SK-N-SH (cell line): ENCODE measurements around the gene NTNG1. TPM values are rescaled to one million over a fixed set of nuclear protein-coding genes. Genes with fewer than 3 reads are reported as not detected.

Experiments
- CTCF ChIA-PET: fragments of 300-600, 350-600 bp; formaldehyde crosslinking; extraction: SDS; loops from one replicate; lab custom pipeline; 2021; lab: Yijun Ruan, JAX
- POLR2A ChIA-PET: fragments of 350-600 bp; sonication (Branson Sonifier 250); formaldehyde crosslinking; extraction: SDS; loops from one replicate; lab custom pipeline; 2020; ENCODE audit warnings: antibody characterized with exemption, inconsistent platforms; lab: Yijun Ruan, JAX
- DNase-seq: peaks from one replicate; pipeline ENCODE4 v3.0.0; 2012
- H2AFZ ChIP-seq: fragments of 200-600 bp; sonication (generic); 2 replicates; pipeline ENCODE4 v1.8.1; 2016; ENCODE audit warnings: antibody characterized with exemption, mild to moderate bottlenecking, low read depth
- H3F3A ChIP-seq: fragments of 200-600 bp; sonication (generic); replicated peaks from 2 replicates; pipeline ENCODE3; 2016; ENCODE audit warnings: antibody characterized with exemption, mild to moderate bottlenecking; ENCODE audit not compliant: insufficient read depth
- H3K27ac ChIP-seq, 2 experiments: fragments of 200-500 bp in 1 of 2; fragments of 200-600 bp in 1 of 2; sonication (Bioruptor generic) in 1 of 2; sonication (generic), shearing (Covaris generic) in 1 of 2; 2 replicates each; pipeline versions ENCODE4 v1.5.1 to v1.6.1; 2014 to 2016; ENCODE audit warnings: low read depth in 2 of 2, inconsistent platforms in 1 of 2, low read length in 1 of 2, mild to moderate bottlenecking in 1 of 2, mixed read lengths in 1 of 2
- H3K27me3 ChIP-seq: fragments of 200-600 bp; sonication (generic), shearing (Covaris generic); 2 replicates; pipeline ENCODE4 v1.6.1; 2016; ENCODE audit warnings: mixed run types; ENCODE audit not compliant: insufficient read depth
- H3K36me3 ChIP-seq, 2 experiments: fragments of 200-500 bp in 1 of 2; fragments of 200-600 bp in 1 of 2; sonication (Bioruptor generic) in 1 of 2; sonication (generic) in 1 of 2; replicated peaks in 1 of 2; 2 replicates each; pipeline versions ENCODE3 to v1.5.1; 2014 to 2016; ENCODE audit warnings: low read length in 1 of 2, mild to moderate bottlenecking in 1 of 2; ENCODE audit not compliant: insufficient read depth in 2 of 2, control insufficient read depth in 1 of 2
- H3K4me1 ChIP-seq, 2 experiments: fragments of 200-500 bp in 1 of 2; fragments of 200-600 bp in 1 of 2; sonication (Bioruptor generic) in 1 of 2; sonication (generic), shearing (Covaris generic) in 1 of 2; 2 replicates each; pipeline versions ENCODE4 v1.5.1 to v1.6.1; 2014 to 2016; ENCODE audit warnings: low read depth in 1 of 2, low read length in 1 of 2, mixed run types in 1 of 2; ENCODE audit not compliant: insufficient read depth in 2 of 2, control insufficient read depth in 1 of 2
- H3K4me2 ChIP-seq: fragments of 200-600 bp; sonication (generic), shearing (Covaris generic); 2 replicates; pipeline ENCODE4 v1.6.1; 2017; ENCODE audit warnings: mixed run types
- H3K4me3 ChIP-seq, 2 experiments: fragments of 200-500 bp in 1 of 2; fragments of 200-600 bp in 1 of 2; sonication (Bioruptor generic) in 1 of 2; sonication (generic), shearing (Covaris generic) in 1 of 2; 2 replicates each; pipeline versions ENCODE4 v1.5.1 to v1.8.1; 2014 to 2016; ENCODE audit warnings: low read depth in 2 of 2, inconsistent platforms in 1 of 2, low read length in 1 of 2, mild to moderate bottlenecking in 1 of 2, mixed read lengths in 1 of 2, moderate library complexity in 1 of 2
- H3K79me2 ChIP-seq: fragments of 200-600 bp; sonication (generic); 2 replicates; pipeline ENCODE4 v1.8.1; 2017; ENCODE audit warnings: mild to moderate bottlenecking; ENCODE audit not compliant: insufficient read depth
- H3K9ac ChIP-seq: fragments of 200-600 bp; sonication (generic); 2 replicates; pipeline ENCODE4 v1.6.1; 2017; ENCODE audit warnings: mixed run types
- H3K9me2 ChIP-seq: fragments of 200-600 bp; sonication (generic); 2 replicates; pipeline ENCODE4 v1.6.1; 2017; ENCODE audit warnings: mixed run types
- H3K9me3 ChIP-seq: fragments of 200-600 bp; sonication (generic); 2 replicates; pipeline ENCODE4 v1.6.1; 2017; ENCODE audit warnings: mixed run types, mild to moderate bottlenecking, moderate library complexity
- H4K20me1 ChIP-seq: fragments of 200-600 bp; sonication (generic); 2 replicates; pipeline ENCODE4 v1.6.1; 2017; ENCODE audit warnings: mild to moderate bottlenecking, mixed run types; ENCODE audit not compliant: insufficient read depth
- CHD2 ChIP-seq: fragments of 150-350 bp; IDR thresholded peaks from 2 replicates; pipeline ENCODE4 v1.6.1; 2018; ENCODE audit warnings: low read length; ENCODE audit not compliant: partially characterized antibody
- EZH2phosphoT487 ChIP-seq: fragments of 200-600 bp; sonication (generic); IDR thresholded peaks from 2 replicates; pipeline ENCODE4 v1.6.1; 2017; ENCODE audit warnings: low read depth, mixed run types, mild to moderate bottlenecking, antibody characterized with exemption, moderate library complexity, borderline replicate concordance
- GABPA ChIP-seq: IDR thresholded peaks from 2 replicates; pipeline ENCODE4 v1.4.0; 2012; ENCODE audit warnings: low read depth, mild to moderate bottlenecking
- JUND ChIP-seq: IDR thresholded peaks from 2 replicates; pipeline ENCODE4 v1.4.0; 2012
- MEF2A ChIP-seq: IDR thresholded peaks from 2 replicates; pipeline ENCODE4 v1.4.0; 2012; ENCODE audit warnings: low read depth, borderline replicate concordance
- NRF1 ChIP-seq: IDR thresholded peaks from 2 replicates; pipeline ENCODE4 v1.6.1; 2012; ENCODE audit warnings: low read depth, mild to moderate bottlenecking, low read length
- POLR2AphosphoS5 ChIP-seq: IDR thresholded peaks from 2 replicates; pipeline ENCODE4 v1.6.1; 2012; ENCODE audit warnings: low read depth, low read length
- RCOR1 ChIP-seq: fragments of 150-350 bp; IDR thresholded peaks from 2 replicates; pipeline ENCODE4 v1.6.1; 2017; ENCODE audit warnings: antibody characterized with exemption, low read length
- REST ChIP-seq: IDR thresholded peaks from 2 replicates; pipeline ENCODE4 v1.6.1; 2012; ENCODE audit warnings: mild to moderate bottlenecking, low read depth, low read length, moderate library complexity
- RFX5 ChIP-seq: IDR thresholded peaks from 2 replicates; pipeline ENCODE4 v1.6.1; 2012; ENCODE audit warnings: mild to moderate bottlenecking, improper control_type of control experiment, low read length
- TAF1 ChIP-seq: IDR thresholded peaks from 2 replicates; pipeline ENCODE4 v1.6.1; 2012; ENCODE audit warnings: low read depth, mild to moderate bottlenecking, low read length, moderate library complexity, borderline replicate concordance
- TCF12 ChIP-seq: IDR thresholded peaks from 2 replicates; pipeline ENCODE4 v1.4.0; 2012
- USF2 ChIP-seq: fragments of 150-350 bp; IDR thresholded peaks from 2 replicates; pipeline ENCODE4 v1.6.1; 2017; ENCODE audit warnings: antibody characterized with exemption, low read length, low read depth, borderline replicate concordance
- WGBS: methylation state at CpG from one replicate; pipeline ENCODE4 v1.1.6; 2017; ENCODE audit warnings: low lambda C conversion rate; 5-methylcytosine and 5-hydroxymethylcytosine counted together
- polyA plus RNA-seq, 3 experiments: library from polyadenylated mRNA; depleted of rRNA; stranded (reverse); fragments of >200 nt; gene quantifications; 2 replicates each; pipeline ENCODE4 v1.2.3, GENCODE V29; 2012
- TF ChIP-seq, protein P1 (sequence below): IDR thresholded peaks from 2 replicates; pipeline ENCODE4; 2012
- TF ChIP-seq, protein P2 (sequence below): fragments of 150-350 bp; IDR thresholded peaks from 2 replicates; pipeline ENCODE4 v1.6.1; 2016; ENCODE audit warnings: mild to moderate bottlenecking, low read depth, low read length

The NTNG1 gene
- polyA plus RNA-seq, 1 of the 3 experiments (the other 2 are of a cell fraction) = 0.03 TPM

GRCh38 chr1:107443860-107444259 is 303.0 kb downstream of the NTNG1 start (continued):
- TF ChIP-seq JUND = no peak

- ChIA-PET CTCF (interaction anchor here (0.7 to 3.1 kb wide), 3 partner anchors 10 to 68 kb away, joined by 3 to 14 read pairs (median 3); no protein-coding TSS in a partner anchor), POLR2A (no interaction called here)
- H3K79me2 ChIP-seq = no peaks in the 10 kb centered on the region
- no peak overlapping the region for H3K4me3 ChIP-seq
- no peaks in the 10 kb centered on the region for H3K27me3 ChIP-seq
- no peak overlapping the region for H3K4me2 ChIP-seq
- H2AFZ ChIP-seq = no peak overlapping the region
- no peaks in the 10 kb centered on the region for H4K20me1 ChIP-seq
- no peaks in the 10 kb centered on the region for H3K9me2 ChIP-seq
- H3F3A ChIP-seq = no peaks in the 10 kb centered on the region
- 18% methylated on average over 1 of the region's 1 CpG for WGBS
- no peak for DNase-seq
- H3K9ac ChIP-seq = no peak overlapping the region
- H3K4me1 ChIP-seq = no peaks in the 10 kb centered on the region; a peak in 1 of 4 replicates
- H3K27ac ChIP-seq = no peak overlapping the region
- no peaks in the 10 kb centered on the region for H3K9me3 ChIP-seq
- TF ChIP-seq RCOR1 (no peak), POLR2AphosphoS5 (no peak), REST (no peak), CHD2 (no peak), TAF1 (no peak)
- TF ChIP-seq, protein P1, sequence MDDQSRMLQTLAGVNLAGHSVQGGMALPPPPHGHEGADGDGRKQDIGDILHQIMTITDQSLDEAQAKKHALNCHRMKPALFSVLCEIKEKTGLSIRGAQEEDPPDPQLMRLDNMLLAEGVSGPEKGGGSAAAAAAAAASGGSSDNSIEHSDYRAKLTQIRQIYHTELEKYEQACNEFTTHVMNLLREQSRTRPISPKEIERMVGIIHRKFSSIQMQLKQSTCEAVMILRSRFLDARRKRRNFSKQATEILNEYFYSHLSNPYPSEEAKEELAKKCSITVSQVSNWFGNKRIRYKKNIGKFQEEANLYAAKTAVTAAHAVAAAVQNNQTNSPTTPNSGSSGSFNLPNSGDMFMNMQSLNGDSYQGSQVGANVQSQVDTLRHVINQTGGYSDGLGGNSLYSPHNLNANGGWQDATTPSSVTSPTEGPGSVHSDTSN = no peak
- no peaks in the 10 kb centered on the region for H3K36me3 ChIP-seq
Observed at GRCh38 chr1:107444302-107444701, 303.5 kb downstream of the NTNG1 start.

GRCh38 chr1:107449326-107449725 is 308.5 kb downstream of the NTNG1 start:
- Histone ChIP-seq H3K9me3 (no peaks in the 10 kb centered on the region), H3K4me2 (no peak overlapping the region), H4K20me1 (no peaks in the 10 kb centered on the region), H3K27ac (no peak overlapping the region), H3K4me3 (no peak overlapping the region), H3K4me1 (no peaks in the 10 kb centered on the region; a peak in 1 of 4 replicates), H3K27me3 (no peaks in the 10 kb centered on the region), H3K79me2 (no peaks in the 10 kb centered on the region), H3K9me2 (no peaks in the 10 kb centered on the region), H2AFZ (no peak overlapping the region), H3K36me3 (no peaks in the 10 kb centered on the region), H3F3A (no peaks in the 10 kb centered on the region), H3K9ac (no peak overlapping the region)
- ChIA-PET CTCF (interaction anchor here (2.7 kb wide), 1 partner anchor 19 kb away, joined by 10 read pairs; no protein-coding TSS in a partner anchor), POLR2A (no interaction called here)
- TF ChIP-seq TCF12 (no peak), MEF2A (no peak), GABPA (no peak), USF2 (no peak), RFX5 (no peak), EZH2phosphoT487 (no peak), JUND (no peak), NRF1 (no peak)
- TF ChIP-seq, protein P2, sequence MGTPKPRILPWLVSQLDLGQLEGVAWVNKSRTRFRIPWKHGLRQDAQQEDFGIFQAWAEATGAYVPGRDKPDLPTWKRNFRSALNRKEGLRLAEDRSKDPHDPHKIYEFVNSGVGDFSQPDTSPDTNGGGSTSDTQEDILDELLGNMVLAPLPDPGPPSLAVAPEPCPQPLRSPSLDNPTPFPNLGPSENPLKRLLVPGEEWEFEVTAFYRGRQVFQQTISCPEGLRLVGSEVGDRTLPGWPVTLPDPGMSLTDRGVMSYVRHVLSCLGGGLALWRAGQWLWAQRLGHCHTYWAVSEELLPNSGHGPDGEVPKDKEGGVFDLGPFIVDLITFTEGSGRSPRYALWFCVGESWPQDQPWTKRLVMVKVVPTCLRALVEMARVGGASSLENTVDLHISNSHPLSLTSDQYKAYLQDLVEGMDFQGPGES = no peak
- DNase-seq = no peak
- 70% methylated on average over 3 of the region's 3 CpGs for WGBS
